Sigmoid colon (tissue), 3 donors: ENCODE data around the gene KIAA0930.

Source experiments
- POLR2A ChIP-seq, 2 donors: fragments of 450-650 bp; IDR thresholded peaks; one replicate each; pipeline ENCODE4 v1.6.1; 2016; ENCODE audit warnings: antibody characterized with exemption in 2 of 2, mild to moderate bottlenecking in 2 of 2, moderate library complexity in 2 of 2
- TF ChIP-seq, protein P1 (sequence below), 4 experiments: fragments of 450-650 bp in 3 of 4; fragments of 200-600 bp in 1 of 4; IDR thresholded peaks; one replicate each; pipeline ENCODE4 v1.5.1; 2016 to 2019; ENCODE audit warnings: antibody characterized with exemption in 4 of 4, mild to moderate bottlenecking in 3 of 4, moderate library complexity in 2 of 4

- no peak for TF ChIP-seq POLR2A (IDR thresholded peaks at IDR 0.05)
- TF ChIP-seq, protein P1, sequence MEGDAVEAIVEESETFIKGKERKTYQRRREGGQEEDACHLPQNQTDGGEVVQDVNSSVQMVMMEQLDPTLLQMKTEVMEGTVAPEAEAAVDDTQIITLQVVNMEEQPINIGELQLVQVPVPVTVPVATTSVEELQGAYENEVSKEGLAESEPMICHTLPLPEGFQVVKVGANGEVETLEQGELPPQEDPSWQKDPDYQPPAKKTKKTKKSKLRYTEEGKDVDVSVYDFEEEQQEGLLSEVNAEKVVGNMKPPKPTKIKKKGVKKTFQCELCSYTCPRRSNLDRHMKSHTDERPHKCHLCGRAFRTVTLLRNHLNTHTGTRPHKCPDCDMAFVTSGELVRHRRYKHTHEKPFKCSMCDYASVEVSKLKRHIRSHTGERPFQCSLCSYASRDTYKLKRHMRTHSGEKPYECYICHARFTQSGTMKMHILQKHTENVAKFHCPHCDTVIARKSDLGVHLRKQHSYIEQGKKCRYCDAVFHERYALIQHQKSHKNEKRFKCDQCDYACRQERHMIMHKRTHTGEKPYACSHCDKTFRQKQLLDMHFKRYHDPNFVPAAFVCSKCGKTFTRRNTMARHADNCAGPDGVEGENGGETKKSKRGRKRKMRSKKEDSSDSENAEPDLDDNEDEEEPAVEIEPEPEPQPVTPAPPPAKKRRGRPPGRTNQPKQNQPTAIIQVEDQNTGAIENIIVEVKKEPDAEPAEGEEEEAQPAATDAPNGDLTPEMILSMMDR (IDR thresholded peaks at IDR 0.05), result no peak
Measured at GRCh38 chr22:45218976-45219375, 21.7 kb downstream of the KIAA0930 start.
